Activated CD8-positive, alpha-beta memory T cell treated with anti-CD3 and anti-CD28 coated beads for 36 hours (primary cell): ENCODE data around the gene RNF212. TPM values are rescaled to one million over a fixed set of nuclear protein-coding genes. Genes with fewer than 3 reads are reported as not detected.

Experiments used
- CTCF ChIA-PET: fragments of 350-600 bp; sonication (Branson Sonifier 250); formaldehyde crosslinking; loops from one replicate; lab custom pipeline; 2021; ENCODE audit warnings: antibody characterized with exemption; lab: Charles Lee
- POLR2A ChIA-PET: fragments of 350-600 bp; sonication (Branson Sonifier 250); formaldehyde crosslinking; loops from one replicate; lab custom pipeline; 2021; ENCODE audit warnings: antibody characterized with exemption; lab: Charles Lee
- total RNA-seq, 2 experiments: library from RNA; stranded (reverse); gene quantifications; one replicate each; pipeline ENCODE4 v1.2.3, GENCODE V29; 2021

The RNF212 gene
- total RNA-seq, 2 experiments from 2014 or later = 1.1 to 1.6 TPM

DNA sequence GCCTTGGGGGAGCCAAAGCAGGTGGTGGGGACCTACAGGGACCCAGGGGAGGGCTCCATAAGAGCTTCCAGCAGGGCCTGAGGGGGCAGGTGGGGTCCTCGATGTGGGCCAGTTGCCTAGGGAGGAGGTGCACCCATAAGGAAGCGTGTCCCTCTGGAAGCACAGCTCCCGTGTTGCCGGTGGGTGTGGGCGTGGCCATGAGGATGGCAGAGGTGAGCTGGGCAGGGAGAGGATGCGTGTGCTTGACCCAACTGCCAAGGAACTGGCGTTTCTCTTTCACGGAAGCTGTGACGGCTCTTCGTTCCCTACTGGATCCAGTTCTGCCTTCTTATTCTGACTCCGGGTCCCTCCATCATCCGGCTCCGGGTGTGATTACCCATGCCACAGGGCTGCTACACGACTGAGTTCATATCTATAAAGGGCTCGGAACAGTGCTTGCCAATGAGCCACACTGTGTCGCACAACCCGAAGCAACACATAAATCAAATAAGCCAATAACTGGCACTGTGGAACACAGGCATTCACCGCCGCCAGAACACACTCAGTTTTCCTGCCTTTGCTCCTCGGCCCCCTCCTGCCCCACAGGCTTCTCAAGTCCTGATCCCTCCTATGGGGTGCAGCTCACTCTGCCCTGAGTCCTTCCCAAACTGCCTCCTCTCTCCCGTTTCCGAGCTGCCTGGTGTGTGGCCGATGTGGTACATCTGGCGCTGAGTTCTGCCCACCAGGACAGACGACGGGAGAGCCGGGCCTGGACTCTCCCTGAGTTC, 35.5 kb downstream of the RNF212 start:
- POLR2A ChIA-PET = no interaction called here
- CTCF ChIA-PET = no interaction called here

DNA sequence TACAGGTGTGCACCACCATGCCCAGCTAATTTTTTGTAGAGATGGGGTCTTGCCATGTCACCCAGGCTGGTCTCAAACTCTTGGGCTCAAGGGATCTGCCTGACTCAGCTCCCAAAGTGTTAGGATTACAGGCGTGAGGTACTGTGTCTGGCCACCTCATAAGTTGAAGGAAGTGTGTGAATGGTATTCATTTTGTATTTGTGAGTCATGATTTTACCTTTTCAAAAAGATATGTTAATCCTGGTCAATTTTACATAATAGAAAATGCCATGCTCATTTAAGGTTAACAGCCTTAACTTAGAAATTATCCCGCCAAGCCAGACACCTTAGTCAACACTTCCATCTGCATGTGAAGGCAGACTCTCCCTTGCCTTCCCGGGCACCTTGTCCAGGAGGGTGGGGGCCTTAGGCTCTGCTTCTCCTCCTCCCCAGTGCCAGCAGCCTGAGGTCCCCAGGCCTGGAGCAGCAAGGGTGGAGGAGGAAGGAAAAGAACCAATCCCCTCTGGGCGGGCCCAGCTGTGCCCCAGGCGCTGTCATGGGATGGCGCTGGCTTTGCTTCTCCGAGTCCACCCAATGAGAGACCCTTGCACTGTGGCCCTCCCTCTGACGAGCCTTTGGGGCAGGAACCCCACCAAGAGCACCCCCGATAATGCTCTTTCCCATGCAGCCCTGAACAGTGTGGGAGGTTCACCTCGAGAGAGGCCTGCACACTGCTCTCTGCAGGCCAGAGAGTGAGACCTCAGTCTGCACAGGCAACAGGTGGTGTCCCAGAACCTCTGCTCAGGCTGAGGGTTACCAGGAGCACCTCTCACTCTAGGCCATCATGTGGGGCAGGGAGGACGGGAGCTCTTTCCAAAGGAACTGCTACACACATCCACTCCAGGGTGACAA, 37.3 kb downstream of the RNF212 start:
- CTCF ChIA-PET = no interaction called here
- POLR2A ChIA-PET = no interaction called here

DNA sequence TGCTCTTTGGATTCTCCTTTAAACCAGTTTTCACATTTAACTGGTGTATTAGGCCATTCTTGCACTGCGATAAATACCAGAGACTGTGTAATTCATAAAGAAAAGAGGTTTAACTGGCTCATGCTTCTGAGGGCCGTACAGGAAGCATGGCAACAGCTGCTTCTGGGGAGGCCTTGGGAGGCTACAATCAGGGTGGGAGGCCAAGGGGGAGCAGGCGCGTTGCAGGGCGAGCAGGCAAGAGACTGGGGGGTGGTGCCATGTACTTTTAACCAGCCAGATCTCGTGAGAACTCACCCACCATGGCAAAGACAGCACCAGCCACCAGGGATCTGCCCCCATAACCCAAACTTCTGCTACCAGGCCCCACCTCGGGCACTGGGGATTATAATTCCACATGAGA, 38.1 kb downstream of the RNF212 start:
- ChIA-PET POLR2A (no interaction called here), CTCF (no interaction called here)

DNA sequence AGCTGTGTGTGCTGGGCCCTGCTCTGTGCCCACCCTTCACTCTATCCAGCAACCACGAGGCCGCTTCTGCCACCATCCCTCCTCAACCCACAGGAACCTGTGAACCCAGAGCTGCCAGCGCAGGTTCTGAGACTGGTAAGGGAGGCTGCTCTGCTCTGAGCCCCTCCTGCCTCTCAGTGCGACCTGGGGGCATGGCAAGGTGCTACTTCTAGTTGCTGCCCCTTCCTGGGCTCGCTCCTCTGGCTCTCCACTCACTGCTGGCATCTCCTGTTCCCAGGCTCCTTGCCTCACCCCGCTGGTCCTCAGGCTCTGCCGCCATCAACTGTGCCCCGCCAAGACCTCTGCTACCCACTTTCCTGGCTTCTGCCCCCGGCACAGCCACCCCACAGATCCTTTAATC, 39.3 kb downstream of the RNF212 start:
- ChIA-PET POLR2A (no interaction called here), CTCF (interaction anchor here (0.8 to 1.3 kb wide), 2 partner anchors 11 to 87 kb away, joined by 3 to 4 read pairs; partner anchors contain the start of gene IDUA)

DNA sequence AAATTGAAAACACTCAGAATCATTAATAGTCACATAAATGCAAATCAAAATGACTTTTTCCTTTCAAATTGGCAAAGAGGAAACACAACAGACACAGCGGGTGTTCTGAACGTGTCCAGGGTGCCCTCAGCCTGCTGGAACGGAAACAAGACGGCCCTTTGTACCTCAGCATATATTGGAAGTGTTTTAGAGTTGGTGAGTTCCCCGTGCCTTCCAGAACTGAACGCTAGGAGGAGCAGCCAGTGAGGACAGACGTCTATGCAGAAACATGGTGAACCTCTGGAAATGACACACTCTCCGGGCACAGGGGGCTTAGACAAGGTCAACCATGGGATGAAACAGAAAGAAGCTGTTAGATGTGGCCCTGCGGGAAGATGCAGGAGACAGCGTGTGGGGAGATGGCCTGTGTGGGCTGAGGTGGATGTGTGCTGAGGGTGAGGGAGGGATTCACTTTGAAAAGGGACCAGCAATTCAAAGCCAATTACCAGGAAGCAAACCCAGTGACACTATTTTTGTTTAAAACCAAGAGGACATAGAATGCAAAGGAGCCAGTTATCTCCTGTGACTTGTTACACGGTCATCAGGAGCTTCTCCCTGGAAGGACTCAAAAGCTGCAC, 40.4 kb downstream of the RNF212 start:
- CTCF ChIA-PET = interaction anchor here (0.8 to 1.3 kb wide), 3 partner anchors 10 to 279 kb away, joined by 3 to 4 read pairs (median 3); partner anchors contain the start of gene IDUA
- POLR2A ChIA-PET = no interaction called here

DNA sequence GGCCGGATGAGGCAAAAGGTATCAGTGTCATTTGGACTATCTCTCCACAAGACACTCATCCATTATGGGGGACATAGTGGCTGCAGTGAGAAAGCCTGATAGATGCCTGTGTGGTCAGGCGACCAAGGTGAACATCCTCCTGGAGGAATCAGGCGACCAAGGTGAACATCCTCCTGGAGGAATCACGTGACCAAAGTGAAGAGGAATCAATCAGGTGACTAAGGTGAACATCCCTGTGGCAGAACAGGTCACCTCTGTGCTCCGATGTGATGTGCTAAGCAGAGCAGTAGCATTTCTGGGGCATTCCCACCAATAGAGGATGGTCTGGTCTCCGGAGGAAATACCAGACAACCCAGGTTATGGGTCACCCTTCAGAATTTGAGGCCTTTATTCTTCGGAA, 44.0 kb downstream of the RNF212 start:
- CTCF ChIA-PET = no interaction called here
- POLR2A ChIA-PET = no interaction called here

DNA sequence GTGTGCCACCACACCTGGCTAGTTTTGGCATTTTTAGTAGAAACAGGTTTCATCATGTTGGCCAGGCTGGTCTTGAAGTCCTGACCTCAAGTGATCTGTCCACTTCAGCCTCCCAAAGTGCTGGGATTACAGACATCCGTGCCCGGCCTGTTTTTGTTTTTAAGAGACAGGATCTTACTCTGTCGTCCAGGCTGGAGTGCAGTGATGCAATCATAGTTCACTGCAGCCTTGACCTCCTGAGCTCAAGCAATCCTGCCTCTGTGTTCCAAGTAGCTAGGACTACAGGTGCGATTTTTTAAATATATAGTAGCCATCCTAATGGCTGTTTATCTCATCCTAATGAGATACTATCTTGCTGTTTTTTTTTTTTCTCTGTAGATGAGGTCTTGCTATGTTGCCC, 47.6 kb downstream of the RNF212 start:
- ChIA-PET CTCF (no interaction called here), POLR2A (no interaction called here)

DNA sequence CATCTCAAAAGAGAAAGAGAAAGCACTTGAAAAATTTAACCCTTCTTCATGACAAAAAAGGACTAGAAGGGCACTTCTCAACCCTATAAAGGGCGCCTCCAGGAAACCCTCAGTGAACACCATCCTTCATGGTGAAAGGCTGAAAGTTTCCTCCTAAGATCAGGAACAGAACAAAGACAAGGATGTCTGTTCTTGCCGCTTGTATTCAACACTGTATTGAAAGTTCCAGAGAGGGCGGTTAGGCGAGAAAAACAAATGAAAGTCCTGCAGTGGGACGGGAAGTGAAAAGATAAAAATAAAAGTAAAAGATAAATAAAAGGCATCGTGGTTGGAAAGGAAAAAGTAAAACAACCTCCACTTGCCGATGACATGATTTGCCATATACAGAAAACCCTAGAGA, 50.9 kb downstream of the RNF212 start:
- ChIA-PET POLR2A (no interaction called here), CTCF (interaction anchor here (0.7 kb wide), 1 partner anchor 11 kb away, joined by 4 read pairs; no protein-coding TSS in a partner anchor)

DNA sequence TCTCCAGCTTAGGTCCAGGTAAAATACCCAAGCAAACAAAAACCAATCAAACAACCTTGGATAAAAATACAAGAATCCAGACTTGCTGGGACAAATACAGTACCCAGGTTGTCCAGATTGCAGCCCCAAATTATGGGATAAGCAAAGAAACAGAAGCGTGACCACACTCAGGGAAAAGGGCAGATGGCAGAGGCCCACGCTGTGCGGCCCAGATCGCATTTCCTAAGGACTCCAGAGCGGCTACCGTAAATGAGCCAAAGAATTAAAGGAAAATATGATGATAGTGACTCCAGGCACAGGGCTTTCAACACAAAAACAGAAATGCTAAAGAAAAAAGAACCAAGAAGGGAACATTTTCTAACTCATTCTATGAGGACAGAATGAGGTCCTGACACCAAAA, 51.6 kb downstream of the RNF212 start:
- POLR2A ChIA-PET = no interaction called here
- CTCF ChIA-PET = no interaction called here

DNA sequence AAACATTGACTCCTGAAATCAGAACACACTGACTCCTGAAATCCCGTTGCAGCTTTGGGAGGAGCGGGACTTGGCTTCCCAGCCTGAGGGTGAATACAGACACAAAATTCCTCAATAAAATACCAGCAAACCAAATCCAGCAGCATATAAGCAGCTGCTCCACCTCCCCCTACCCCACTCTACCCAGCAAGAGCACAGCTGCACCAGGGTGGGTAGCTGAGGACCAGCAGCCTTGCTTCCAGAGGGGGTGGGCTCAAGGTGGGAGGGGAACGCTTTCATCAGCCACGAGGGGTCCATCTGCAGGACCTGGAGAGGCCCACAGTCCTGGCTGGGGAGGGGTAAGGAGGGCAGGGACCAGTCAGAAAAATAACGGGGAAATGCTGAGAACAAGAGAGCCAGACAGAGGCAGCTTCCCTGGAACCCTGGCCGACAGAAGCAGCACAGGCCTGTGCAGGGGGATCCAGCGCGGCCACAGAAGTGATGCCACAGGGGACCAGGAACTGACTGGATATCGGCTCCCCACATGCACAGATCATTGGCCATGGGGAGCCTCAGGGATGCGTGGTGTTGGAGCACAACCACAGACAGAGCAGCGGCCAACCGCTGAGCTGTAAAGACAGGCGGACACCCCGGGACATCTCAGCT, 52.2 kb downstream of the RNF212 start:
- CTCF ChIA-PET = no interaction called here
- POLR2A ChIA-PET = no interaction called here

DNA sequence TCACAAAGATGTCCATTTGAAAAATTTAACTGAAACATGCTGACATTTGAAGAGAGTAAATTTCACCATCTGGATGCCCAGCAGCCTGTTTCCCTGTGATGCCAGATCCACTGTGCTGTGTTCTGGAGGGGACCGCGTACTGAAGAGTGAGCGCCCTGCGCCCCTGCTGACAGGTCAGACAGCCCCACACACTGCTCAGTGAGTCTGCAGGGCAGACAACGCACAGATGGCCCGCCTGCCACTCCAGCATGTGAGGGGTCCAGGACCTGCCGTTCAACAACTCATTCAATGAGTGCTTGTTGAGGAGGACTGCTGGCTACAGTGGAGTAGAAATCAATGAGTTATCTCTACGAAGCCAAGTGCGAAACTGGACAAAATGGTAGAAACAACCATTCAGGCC, 52.7 kb downstream of the RNF212 start:
- POLR2A ChIA-PET = no interaction called here
- CTCF ChIA-PET = no interaction called here

DNA sequence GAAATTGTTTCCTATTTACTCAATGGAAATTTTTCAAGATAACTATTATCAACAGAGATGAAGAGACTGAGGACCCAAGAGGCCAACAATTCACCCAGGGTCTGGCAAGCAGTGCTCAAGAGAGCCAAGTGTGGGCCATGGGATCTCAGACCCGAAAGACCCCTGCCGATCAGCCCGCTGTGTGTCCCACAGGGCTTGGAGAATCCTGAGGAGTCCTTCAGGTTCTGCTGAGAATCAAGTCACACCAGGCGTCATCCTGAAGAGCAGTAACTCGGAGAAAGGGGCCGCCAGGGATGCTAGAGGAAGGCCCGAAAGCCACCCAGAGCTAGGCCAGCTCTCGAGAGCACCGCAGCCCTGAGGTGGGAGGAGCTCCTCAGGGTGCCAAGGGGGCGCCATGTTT, 53.2 kb downstream of the RNF212 start:
- POLR2A ChIA-PET = no interaction called here
- CTCF ChIA-PET = no interaction called here

DNA sequence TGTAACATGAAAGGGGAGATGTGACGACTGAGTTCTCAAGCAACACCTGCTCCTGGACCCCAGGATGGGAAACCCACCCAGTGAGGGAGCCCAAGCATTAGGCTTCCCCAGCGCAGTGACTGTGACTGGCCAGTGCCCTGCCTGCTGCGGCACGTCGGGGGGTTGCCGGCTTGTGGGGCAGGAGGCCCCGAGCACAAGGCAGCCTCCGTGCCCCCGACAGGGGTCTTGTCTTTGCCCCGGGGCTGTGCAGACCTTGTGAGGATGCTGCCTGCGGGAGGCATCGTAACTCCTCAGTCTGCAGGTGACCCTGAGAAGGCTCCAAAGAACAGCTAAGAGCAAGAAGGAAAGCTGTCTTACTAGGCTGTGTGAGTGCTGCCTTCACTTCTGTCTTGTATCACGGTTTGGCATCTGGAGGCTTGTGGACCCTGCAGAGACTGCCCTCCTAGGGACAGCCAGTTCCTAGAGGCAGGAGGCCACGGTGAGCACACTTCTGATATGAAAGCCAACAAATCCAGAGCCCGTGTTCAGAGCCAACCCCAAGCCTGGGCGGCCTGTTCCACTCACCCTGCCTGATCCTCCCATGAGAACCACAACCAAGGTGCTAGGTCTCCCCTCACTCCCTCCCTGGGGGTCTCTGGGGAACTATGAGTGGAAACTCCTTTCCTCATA, 54.2 kb downstream of the RNF212 start:
- CTCF ChIA-PET = no interaction called here
- POLR2A ChIA-PET = no interaction called here

DNA sequence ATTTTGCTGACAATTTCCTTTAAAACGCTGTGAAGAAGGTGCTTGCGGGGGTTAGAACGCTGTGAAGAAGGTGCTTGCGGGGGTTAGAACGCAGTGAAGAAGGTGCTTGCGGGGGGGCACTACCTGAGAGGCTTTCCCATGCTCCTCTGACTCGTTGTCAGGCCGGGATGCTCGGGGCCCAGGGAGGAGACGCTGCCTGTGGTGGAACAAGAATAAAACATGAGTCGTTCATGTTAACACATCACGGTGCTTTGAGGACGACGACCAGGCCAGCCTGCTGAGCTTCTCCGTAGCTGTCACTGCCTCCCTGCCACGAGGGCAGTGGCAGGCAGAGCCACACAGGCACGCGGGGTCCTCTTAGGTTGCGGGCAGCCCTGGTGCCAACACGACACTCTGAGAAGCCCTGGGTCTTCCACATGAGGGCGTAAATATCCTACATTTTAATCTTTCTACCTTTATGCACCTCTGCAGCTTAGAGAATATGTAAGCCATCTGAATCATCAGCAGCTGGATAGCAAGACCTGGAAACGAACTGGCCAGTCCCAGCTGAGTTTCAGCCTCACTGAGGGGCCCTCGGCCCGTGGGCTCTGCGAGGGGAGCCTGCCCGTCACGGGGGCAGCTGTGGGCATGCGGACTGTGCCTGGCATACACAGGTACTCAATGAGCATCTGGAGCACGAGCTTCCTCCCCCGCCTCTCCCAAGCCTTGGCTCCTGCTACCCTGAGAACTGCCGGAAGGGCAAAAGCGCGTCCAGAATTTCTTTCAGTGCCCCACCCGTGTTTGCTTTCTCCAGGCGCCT, 55.0 kb downstream of the RNF212 start:
- ChIA-PET CTCF (no interaction called here), POLR2A (no interaction called here)

DNA sequence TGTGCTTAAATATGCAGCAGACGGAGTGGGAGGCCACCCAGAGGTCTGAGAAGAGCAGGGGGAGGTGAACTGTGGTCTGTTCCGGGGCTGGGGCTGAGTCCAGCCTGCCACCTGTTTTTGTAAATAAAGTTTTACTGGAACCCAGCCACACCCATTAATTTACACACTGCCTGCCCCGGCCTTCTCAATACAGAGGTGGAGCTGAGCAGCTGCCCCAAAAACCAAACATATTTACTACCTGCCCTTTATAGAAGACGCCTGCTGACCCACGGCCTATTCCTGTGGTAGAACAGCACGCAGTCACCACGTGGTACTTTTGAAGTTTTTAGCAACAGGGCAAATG, 56.0 kb downstream of the RNF212 start:
- CTCF ChIA-PET = no interaction called here
- POLR2A ChIA-PET = no interaction called here

DNA sequence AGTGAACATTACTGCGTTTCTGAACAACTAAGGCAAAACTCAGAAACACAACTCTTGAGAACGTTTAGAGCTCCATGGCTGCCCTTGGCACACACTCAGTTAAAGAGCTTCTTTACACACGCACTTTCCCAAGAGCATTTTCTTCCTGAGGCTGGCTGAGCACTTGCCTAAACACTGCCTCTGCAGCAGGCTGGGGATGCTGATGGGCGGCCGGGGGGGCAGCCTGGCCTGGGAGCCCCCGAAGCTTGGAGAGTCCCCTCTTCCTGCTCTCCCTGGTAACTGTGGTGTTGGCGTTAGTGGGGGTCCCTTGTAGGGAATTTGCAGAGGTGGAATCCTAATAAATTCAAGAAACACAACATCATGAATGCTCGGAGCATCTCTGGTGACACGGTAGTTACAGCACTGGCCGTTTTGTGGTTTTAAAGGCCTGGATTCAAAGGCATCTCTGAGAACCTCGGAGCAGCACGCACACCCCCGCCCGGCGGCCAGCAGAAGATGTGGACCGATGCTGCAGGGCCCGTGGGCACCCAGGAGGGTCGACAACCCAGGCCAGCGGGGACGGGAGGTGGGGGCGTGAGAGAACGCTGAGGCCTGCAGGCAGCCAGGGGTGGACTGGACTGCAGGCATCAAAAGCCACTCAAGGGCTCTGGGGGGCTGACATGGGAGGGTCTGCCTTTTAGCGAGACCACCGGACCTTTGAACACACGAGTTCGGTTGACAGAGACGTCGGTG, 56.5 kb downstream of the RNF212 start:
- ChIA-PET CTCF (no interaction called here), POLR2A (no interaction called here)

DNA sequence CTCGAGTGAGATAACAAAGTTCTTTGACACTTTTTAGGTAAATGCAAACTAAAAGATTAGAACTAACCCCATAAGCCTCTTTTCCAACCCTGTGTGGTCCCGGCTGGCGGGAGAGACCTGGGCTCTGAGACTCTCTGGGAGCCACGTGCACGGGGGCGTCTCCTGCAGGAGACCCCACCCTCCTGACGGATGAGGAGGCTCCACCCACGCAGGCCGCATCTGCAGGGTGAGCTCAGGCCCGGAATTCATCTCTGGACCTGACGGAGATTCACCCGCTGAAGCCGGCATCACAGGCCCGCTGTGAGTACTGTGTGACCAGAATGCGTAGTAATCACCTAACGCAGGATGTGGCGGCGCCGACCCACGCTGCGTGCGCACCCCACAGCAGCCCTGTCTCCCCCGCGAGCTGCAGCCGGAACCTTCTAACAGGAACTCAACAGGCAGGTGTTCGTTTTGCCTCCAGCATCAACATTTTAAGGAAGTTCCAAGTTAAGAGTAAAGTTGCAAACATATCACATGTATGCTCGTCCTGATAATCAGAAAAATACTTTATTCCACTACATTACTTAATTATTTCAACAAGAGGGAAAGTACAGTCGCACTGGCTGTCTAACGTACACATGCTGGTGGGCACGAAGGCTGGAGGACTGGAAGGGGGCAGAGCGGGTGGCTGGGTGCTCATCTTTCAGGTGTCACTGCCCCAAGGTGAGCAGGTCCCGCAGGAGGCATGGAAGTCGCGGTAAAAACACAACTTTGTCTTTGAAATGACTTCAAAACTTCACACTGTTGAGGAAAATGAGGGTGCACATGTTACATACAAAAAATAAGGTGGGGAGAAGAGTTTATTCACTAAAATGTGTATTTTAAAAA, 57.4 kb downstream of the RNF212 start:
- CTCF ChIA-PET = no interaction called here
- POLR2A ChIA-PET = interaction anchor here (0.7 kb wide), 1 partner anchor 250 kb away, joined by 3 read pairs; no protein-coding TSS in a partner anchor
